ENCODE measurements around the gene YPEL4. TPM values are rescaled to one million over a fixed set of nuclear protein-coding genes. Genes with fewer than 3 reads are reported as not detected.
A peak's percentile ranks its signal among the peaks of the same experiment; 100 is the strongest.

YPEL4 gene
- total RNA-seq, 6 donors from 2014 or later = 0.91 to 8.4 (median 3.5) TPM

GRCh38 chr11:57615308-57615707 is 34.4 kb downstream of the YPEL4 start:
- Histone ChIP-seq H3K4me3 (no peak overlapping the region), H3K9me3 (peaks cover 0 to 9% (median 3%) of the 10 kb centered on the region in 4 donors), H3K4me1 (no peaks in the 10 kb centered on the region), H3K27ac (no peak overlapping the region), H3K36me3 (peaks cover 19 to 69% (median 40%) of the 10 kb centered on the region in 4 donors), H3K27me3 (no peaks in the 10 kb centered on the region)
- ATAC-seq (ENCODE audit: low FRiP score in 2 of 2) (no peak), DNase-seq (no peak)
- no peak for TF ChIP-seq POLR2AphosphoS5 (IDR thresholded peaks at IDR 0.05)
- TF ChIP-seq CTCF (IDR thresholded peaks at IDR 0.05) = no peak
- no peak for TF ChIP-seq POLR2A (IDR thresholded peaks at IDR 0.05)
- no peak for TF ChIP-seq EP300 (IDR thresholded peaks at IDR 0.05)
- WGBS, 2 donors = 64 to 74% methylated on average over 1 of the region's 1 CpG

- H3K27me3 ChIP-seq = no peaks in the 10 kb centered on the region
- H3K9me3 ChIP-seq = peaks cover 0 to 1% (median under 1%) of the 10 kb centered on the region in 4 donors
- H3K4me1 ChIP-seq = no peaks in the 10 kb centered on the region
- TF ChIP-seq CTCF (IDR thresholded peaks at IDR 0.05) = no peak
- TF ChIP-seq POLR2A (IDR thresholded peaks at IDR 0.05) = no peak
- no peak for TF ChIP-seq EP300 (IDR thresholded peaks at IDR 0.05)
- no peak for TF ChIP-seq POLR2AphosphoS5 (IDR thresholded peaks at IDR 0.05)
- no peak overlapping the region for H3K4me3 ChIP-seq
- ATAC-seq (ENCODE audit: low FRiP score in 2 of 2) = no peak
- H3K36me3 ChIP-seq = peaks cover 19 to 72% (median 46%) of the 10 kb centered on the region in 4 donors
- peak in 1 of 2 donors; percentile 38 for DNase-seq
- WGBS, 2 donors = 85 to 89% methylated on average over 8 to 10 of the region's 10 CpGs
- H3K27ac ChIP-seq = no peak overlapping the region
Measured at GRCh38 chr11:57614234-57614772, 35.4 kb downstream of the YPEL4 start.

GRCh38 chr11:57610170-57610569 is 39.5 kb downstream of the YPEL4 start:
- no peak overlapping the region for H3K27ac ChIP-seq
- no peaks in the 10 kb centered on the region for H3K4me1 ChIP-seq
- WGBS, 2 donors = 93 to 95% methylated on average over 4 of the region's 4 CpGs
- H3K36me3 ChIP-seq = peaks cover 27 to 99% (median 64%) of the 10 kb centered on the region in 4 donors
- DNase-seq (no peak), ATAC-seq (ENCODE audit: low FRiP score in 2 of 2) (no peak)
- TF ChIP-seq POLR2AphosphoS5 (IDR thresholded peaks at IDR 0.05) (no peak), CTCF (IDR thresholded peaks at IDR 0.05) (no peak), POLR2A (IDR thresholded peaks at IDR 0.05) (no peak), EP300 (IDR thresholded peaks at IDR 0.05) (no peak)
- no peaks in the 10 kb centered on the region for H3K9me3 ChIP-seq
- no peaks in the 10 kb centered on the region for H3K27me3 ChIP-seq
- H3K4me3 ChIP-seq = no peak overlapping the region

- Histone ChIP-seq H3K27ac (no peak overlapping the region), H3K4me3 (no peak overlapping the region), H3K9me3 (no peaks in the 10 kb centered on the region), H3K27me3 (no peaks in the 10 kb centered on the region), H3K36me3 (peaks cover 10 to 77% (median 27%) of the 10 kb centered on the region in 4 donors), H3K4me1 (peaks cover 0 to 4% (median 0%) of the 10 kb centered on the region in 4 donors)
- TF ChIP-seq EP300 (IDR thresholded peaks at IDR 0.05) = no peak
- TF ChIP-seq POLR2A (IDR thresholded peaks at IDR 0.05) = no peak
- no peak for TF ChIP-seq CTCF (IDR thresholded peaks at IDR 0.05)
- no peak for TF ChIP-seq POLR2AphosphoS5 (IDR thresholded peaks at IDR 0.05)
- 87 to 90% methylated on average over 5 of the region's 5 CpGs for WGBS, 2 donors
- DNase-seq = no peak
- ATAC-seq (ENCODE audit: low FRiP score in 2 of 2) = no peak
Measured at GRCh38 chr11:57605028-57605420, 44.7 kb downstream of the YPEL4 start.

Measured in upper lobe of left lung (tissue), 6 donors.